Mesenteric fat pad (tissue), 1 donor: ENCODE data around the gene FIGN. TPM values are rescaled to one million over a fixed set of nuclear protein-coding genes. Genes with fewer than 3 reads are reported as not detected.

Experiments
- DNase-seq: peaks from one replicate; pipeline ENCODE4 v3.0.0-alpha.2; 2020; ENCODE audit warnings: low spot score
- total RNA-seq: library from RNA; stranded (reverse); fragmentation: NEBNext Ultra II Directional; extraction: Animal tissue kit (Norgen Biotek cat#: 25700); gene quantifications from one replicate; pipeline ENCODE4 v1.2.1, GENCODE V29; 2021
- donor health status: DM: yes; HTN: yes; CAD: no.

The FIGN gene
- total RNA-seq, 1 donor from 2014 or later: 10.3 TPM

DNA sequence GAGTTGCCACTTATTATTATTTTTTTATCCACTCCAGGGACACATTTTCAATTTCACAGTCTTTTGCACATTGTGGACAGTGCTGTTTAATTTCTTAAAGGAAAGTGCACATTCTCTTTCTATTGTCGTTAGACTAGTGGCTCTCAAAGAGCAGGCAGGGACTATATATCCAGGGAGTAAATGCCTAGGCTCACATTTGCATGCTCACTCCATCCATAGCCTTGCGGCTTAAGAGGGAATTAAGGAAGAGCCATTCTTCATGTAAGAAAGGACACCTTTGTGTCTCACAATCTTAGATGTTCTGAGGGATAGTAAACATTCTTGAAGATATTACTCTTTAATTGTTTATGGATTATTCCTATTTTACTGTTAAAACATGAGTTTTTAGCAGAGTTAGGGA is 70.8 kb downstream of the FIGN start:
- no peak for DNase-seq

GRCh38 chr2:163664610-163665009 is 71.2 kb downstream of the FIGN start:
- DNase-seq: no peak

- DNase-seq: no peak
Observed at GRCh38 chr2:163662141-163662780, 73.5 kb downstream of the FIGN start.

- no peak for DNase-seq
Observed at GRCh38 chr2:163659224-163659623, 76.6 kb downstream of the FIGN start.

DNA sequence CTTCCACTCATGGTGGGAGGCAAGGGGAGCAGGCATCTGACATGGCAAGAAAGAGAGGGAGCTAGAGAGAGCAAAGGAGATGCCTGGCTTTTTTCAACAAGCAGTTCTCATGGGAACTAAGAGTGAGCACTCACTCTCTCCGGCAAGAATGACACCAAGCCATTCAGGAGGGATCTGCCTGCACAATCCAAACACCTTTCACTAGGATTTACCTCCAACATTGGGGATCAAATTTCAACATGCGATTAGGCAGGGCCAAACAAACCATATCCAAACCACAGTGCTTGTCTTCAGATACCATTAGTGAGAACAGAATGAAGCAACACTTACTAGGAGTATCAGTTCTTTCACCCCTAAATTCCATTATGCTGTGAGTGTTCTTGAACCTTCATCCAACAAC is 77.3 kb downstream of the FIGN start:
- DNase-seq: no peak

DNA sequence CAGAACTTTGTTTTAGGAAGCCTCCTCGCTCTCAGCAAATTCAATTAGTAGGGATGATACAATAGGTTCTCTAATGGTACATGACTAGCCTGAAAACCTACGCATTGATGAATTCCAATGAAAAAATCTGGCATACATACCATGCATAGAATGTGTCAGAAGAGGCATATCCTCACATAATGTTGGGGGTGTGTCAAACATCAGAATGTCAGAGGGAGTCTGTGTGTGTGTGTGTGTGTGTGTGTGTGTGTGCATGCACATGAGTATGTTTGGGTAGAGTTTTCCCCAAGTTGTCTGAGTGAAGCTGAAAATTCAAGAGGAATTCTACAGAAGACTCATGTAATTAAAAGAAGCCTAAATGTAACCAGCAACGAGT is 78.5 kb downstream of the FIGN start:
- no peak for DNase-seq

DNA sequence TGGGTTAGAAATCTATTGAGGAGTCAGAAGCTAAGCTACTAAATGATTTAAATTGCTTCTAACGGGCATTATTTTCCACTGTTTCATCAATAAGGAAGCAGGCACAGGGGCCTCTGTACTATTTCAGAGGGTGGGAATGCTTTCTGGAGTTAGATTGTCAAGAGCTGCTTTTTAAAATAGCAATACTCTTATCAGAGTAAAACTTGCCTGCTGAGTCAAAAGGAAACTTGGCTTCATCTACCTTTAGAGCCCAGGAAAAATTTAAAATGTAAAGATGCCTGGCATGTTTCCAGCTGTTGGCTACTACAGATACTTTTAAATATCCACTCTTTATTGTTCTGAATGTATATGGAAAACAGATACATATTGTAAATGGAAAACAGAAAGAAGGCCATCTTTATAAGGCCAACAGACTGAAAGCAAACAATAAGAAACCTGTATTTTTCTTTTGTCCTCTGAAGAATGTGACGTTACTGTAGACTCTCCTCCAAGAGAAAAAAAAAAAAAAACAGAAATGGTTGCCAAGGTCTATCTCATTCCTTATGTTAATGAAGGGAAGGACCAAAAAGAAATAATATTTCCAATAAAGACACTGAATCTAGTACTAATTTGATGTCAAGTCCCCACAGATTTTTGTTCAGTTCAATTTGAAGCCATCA is 79.1 kb downstream of the FIGN start:
- DNase-seq: no peak

- no peak for DNase-seq
Observed at GRCh38 chr2:163655667-163656066, 80.1 kb downstream of the FIGN start.

GRCh38 chr2:163652751-163653150 is 83.1 kb downstream of the FIGN start:
- DNase-seq: no peak

GRCh38 chr2:163649080-163649479 is 86.7 kb downstream of the FIGN start:
- DNase-seq: no peak

DNA sequence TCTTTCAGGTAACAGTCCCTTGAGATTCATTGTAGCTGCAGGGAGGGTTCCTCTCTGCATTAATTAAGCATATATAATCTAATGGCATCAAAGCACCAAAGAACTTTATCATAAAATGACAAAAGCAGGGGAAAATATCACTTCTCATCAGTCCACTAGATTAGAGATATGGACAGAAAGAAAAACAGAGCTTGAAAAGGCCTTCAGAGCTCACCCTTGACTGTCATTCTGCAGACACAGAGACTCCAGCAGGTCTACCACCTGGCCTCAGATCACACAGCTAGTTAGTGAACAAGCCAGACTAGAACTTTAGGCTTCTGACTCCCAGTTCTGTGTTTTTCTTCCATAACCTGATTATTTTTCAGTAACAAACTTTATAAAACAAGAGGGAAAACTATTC is 88.5 kb downstream of the FIGN start:
- no peak for DNase-seq

DNA sequence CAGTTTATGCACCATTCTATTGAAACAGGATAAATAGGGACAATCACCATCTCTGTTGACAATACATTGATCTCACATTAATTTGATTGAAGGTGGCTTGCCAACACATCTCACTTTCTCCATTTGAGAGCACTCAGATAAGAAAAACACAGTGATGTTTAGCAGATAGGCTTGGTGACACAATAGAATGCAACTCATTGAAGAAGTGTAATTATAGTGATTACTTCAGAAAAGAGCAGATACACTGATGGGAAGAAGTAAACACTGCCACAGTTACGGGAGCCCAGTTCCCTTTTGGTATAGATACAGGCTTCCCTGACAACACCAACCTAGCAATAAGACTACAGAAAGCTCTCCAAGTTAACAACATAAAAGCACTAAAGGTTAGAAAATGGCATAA is 89.1 kb downstream of the FIGN start:
- no peak for DNase-seq

GRCh38 chr2:163644238-163644637 is 91.6 kb downstream of the FIGN start:
- no peak for DNase-seq

GRCh38 chr2:163641986-163642385 is 93.8 kb downstream of the FIGN start:
- DNase-seq: no peak

GRCh38 chr2:163640542-163641193 is 95.1 kb downstream of the FIGN start:
- no peak for DNase-seq

DNA sequence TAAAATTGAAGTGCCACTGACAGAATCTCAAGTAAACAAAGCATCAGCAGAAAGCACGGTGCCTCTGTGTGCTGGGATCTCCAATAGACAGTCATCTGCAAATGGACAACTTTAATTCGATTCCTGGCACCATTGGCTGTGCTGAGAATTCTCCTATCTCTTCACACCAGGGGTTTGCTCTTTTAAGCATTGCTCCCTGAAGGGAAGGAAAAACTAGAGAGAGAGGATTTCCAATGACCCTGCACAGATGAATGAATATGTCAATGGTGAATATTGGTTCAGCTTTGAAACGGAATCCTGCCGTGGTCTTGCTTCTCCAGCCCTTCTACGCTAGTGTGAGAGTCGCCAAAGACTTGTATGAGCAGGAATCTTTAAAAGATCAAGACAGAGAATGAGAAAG is 97.9 kb downstream of the FIGN start:
- no peak for DNase-seq

- DNase-seq: no peak
Observed at GRCh38 chr2:163633291-163633690, 102.5 kb downstream of the FIGN start.

GRCh38 chr2:163630836-163631235 is 105.0 kb downstream of the FIGN start:
- no peak for DNase-seq

DNA sequence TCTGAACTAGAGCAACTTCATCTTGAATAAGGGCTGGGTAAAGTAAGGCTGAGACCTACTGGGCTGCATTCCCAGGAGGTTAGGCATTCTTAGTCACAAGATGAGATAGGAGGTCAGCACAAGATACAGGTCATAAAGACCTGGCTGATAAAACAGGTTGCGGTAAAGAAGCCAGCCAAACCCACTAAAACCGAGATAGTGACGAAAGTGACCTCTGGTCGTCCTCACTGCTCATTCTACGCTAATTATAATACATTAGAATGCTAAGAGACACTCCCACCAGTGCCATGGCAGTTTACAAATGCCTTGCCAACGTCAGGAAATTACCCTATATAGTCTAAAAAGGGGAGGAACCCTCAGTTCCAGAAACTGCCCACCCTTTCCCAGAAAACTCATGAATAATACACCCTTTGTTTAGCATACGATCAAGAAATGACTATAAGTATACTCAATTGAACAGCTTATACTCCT is 109.1 kb downstream of the FIGN start:
- DNase-seq: no peak

DNA sequence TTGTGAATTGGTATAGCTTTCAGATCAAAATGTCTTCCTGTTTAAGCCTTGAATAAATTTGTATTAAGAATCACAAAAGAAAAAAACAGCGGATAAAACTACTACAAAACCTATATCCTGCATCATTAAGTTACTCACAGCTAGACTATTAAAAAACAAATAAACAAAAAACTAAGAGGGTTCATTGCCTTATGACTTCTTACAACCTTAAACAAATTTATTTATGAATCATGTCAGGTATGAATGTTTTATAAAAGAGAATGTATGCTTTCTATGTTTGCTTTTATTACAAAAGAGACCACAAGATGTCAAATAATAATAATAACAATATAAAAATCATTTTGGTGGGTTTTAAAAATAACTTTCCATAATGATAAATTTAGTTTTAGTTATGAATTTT is 109.6 kb downstream of the FIGN start:
- no peak for DNase-seq

- no peak for DNase-seq
Observed at GRCh38 chr2:163625632-163626031, 110.2 kb downstream of the FIGN start.

DNA sequence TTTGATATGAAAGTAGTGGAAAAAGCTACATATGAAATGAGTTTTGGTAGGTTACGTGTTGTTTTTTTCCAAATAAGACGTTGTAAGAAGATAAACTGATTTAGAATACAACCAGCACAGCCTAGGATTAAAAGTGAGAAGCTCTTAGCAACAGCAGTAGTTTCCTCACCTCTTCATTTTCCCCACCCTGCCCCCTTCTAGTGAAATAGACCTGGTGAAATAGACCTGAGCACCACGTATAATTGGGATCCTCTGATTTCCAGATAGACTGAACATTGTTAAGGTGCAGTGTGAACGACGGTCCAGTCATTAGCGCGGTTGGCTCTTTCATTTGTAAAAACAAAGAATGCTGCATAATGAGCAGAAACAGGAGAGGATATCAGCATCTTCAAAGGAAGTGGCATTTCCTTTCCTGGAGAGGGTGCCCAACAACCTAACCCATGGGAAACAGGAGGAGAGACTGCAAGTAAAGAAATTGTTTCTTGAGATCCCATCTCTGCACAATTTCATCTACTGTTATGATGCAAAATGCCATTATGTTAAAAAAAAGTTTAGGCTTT is 114.3 kb downstream of the FIGN start:
- no peak for DNase-seq
